CD14-positive monocyte (primary cell): ENCODE results near the gene SH2D4B. TPM values are rescaled to one million over a fixed set of nuclear protein-coding genes. Genes with fewer than 3 reads are reported as not detected.

Experiments
- DNase-seq, 3 donors: peaks; one replicate each; pipeline ENCODE4 v3.0.0-alpha.2; 2011 to 2022
- H2AFZ ChIP-seq: 2 replicates; pipeline ENCODE4 v1.6.0; 2012; ENCODE audit warnings: mild to moderate bottlenecking, low read depth, low read length, inconsistent platforms; ENCODE audit not compliant: insufficient read depth, poor library complexity, severe bottlenecking
- H3K27ac ChIP-seq, 2 donors: 1 replicate in 1 of 2; 2 replicates in 1 of 2; pipeline ENCODE4 v1.5.1; 2012 to 2013; ENCODE audit warnings: low read length in 2 of 2, control low read depth in 1 of 2, inconsistent platforms in 1 of 2, low read depth in 1 of 2, mild to moderate bottlenecking in 1 of 2
- H3K27me3 ChIP-seq, 2 donors: one replicate each; pipeline versions ENCODE4 v1.6.0 to v1.6.1; 2011 to 2013; ENCODE audit warnings: low read length in 2 of 2; ENCODE audit not compliant: control insufficient read depth in 2 of 2, insufficient read depth in 2 of 2
- H3K36me3 ChIP-seq, 2 donors: replicated peaks in 1 of 2; 1 replicate in 1 of 2; 2 replicates in 1 of 2; pipeline versions ENCODE4 v1.5.1 to v1.6.1; 2012 to 2013; ENCODE audit warnings: low read length in 2 of 2, control low read depth in 1 of 2, inconsistent platforms in 1 of 2, mild to moderate bottlenecking in 1 of 2; ENCODE audit not compliant: insufficient read depth in 2 of 2, control insufficient read depth in 1 of 2
- H3K4me1 ChIP-seq, 2 donors: 1 replicate in 1 of 2; 2 replicates in 1 of 2; pipeline versions ENCODE4 v1.5.1 to v1.6.1; 2012 to 2013; ENCODE audit warnings: low read length in 2 of 2, control low read depth in 1 of 2, inconsistent platforms in 1 of 2, mild to moderate bottlenecking in 1 of 2, moderate library complexity in 1 of 2; ENCODE audit not compliant: insufficient read depth in 2 of 2, control insufficient read depth in 1 of 2
- H3K4me2 ChIP-seq: replicated peaks from 2 replicates; pipeline ENCODE3; 2012; ENCODE audit warnings: low read length, moderate library complexity, mild to moderate bottlenecking; ENCODE audit not compliant: poor library complexity, severe bottlenecking; ENCODE audit errors: extremely low read depth
- H3K4me3 ChIP-seq, 3 experiments: fragments of 200-600 bp in 1 of 3; sonication (generic) in 1 of 3; replicated peaks in 1 of 3; 1 replicate in 2 of 3; 2 replicates in 1 of 3; pipeline ENCODE4 v1.5.1; 2011 to 2013; ENCODE audit warnings: low read length in 3 of 3, mild to moderate bottlenecking in 3 of 3, control low read depth in 2 of 3, low read depth in 2 of 3, inconsistent platforms in 1 of 3, moderate library complexity in 1 of 3
- H3K79me2 ChIP-seq: 2 replicates; pipeline ENCODE4 v1.6.0; 2012; ENCODE audit warnings: mild to moderate bottlenecking, control low read depth, inconsistent platforms, low read length, moderate library complexity; ENCODE audit not compliant: insufficient read depth
- H3K9ac ChIP-seq: 2 replicates; pipeline ENCODE4 v1.6.0; 2017; ENCODE audit warnings: low read length, mild to moderate bottlenecking; ENCODE audit not compliant: insufficient read depth, poor library complexity, severe bottlenecking
- H3K9me3 ChIP-seq, 2 donors: replicated peaks in 1 of 2; 1 replicate in 1 of 2; 2 replicates in 1 of 2; pipeline versions ENCODE4 v1.5.1 to v1.6.1; 2012 to 2013; ENCODE audit warnings: low read length in 2 of 2, control low read depth in 1 of 2; ENCODE audit not compliant: control insufficient read depth in 1 of 2, insufficient read depth in 1 of 2
- H4K20me1 ChIP-seq: 2 replicates; pipeline ENCODE4 v1.6.0; 2012; ENCODE audit warnings: mild to moderate bottlenecking, low read length, control low read depth, moderate library complexity; ENCODE audit not compliant: insufficient read depth
- H3K27ac Mint-ChIP-seq, 7 donors: one replicate each; pipeline ENCODE4 v1.8.0; 2020; ENCODE audit warnings: mild to moderate bottlenecking in 7 of 7, mixed read lengths in 7 of 7, moderate library complexity in 6 of 7, inconsistent platforms in 2 of 7
- H3K27me3 Mint-ChIP-seq, 3 donors: one replicate each; pipeline ENCODE4 v1.8.0; 2021 to 2022; ENCODE audit warnings: low read depth in 3 of 3, mild to moderate bottlenecking in 3 of 3, mixed read lengths in 3 of 3, moderate library complexity in 3 of 3, inconsistent platforms in 1 of 3
- H3K36me3 Mint-ChIP-seq, 2 donors: one replicate each; pipeline ENCODE4 v1.8.0; 2020; ENCODE audit warnings: mixed read lengths in 2 of 2, inconsistent platforms in 1 of 2, mild to moderate bottlenecking in 1 of 2
- H3K4me1 Mint-ChIP-seq: one replicate; pipeline ENCODE4 v1.8.0; 2020; ENCODE audit warnings: mild to moderate bottlenecking, mixed read lengths
- H3K4me3 Mint-ChIP-seq, 2 donors: one replicate each; pipeline ENCODE4 v1.8.0; 2020; ENCODE audit warnings: mild to moderate bottlenecking in 2 of 2, mixed read lengths in 2 of 2, moderate library complexity in 1 of 2
- H3K9me3 Mint-ChIP-seq, 7 donors: one replicate each; pipeline ENCODE4 v1.8.0; 2020 to 2022; ENCODE audit warnings: mixed read lengths in 7 of 7, mild to moderate bottlenecking in 6 of 7, moderate library complexity in 6 of 7, inconsistent platforms in 2 of 7
- WGBS: methylation state at CpG from one replicate; pipeline ENCODE4 v1.1.5; 2013; ENCODE audit warnings: missing lambda C conversion rate; ENCODE audit not compliant: insufficient coverage; 5-methylcytosine and 5-hydroxymethylcytosine counted together
- intact Hi-C, 2 donors: fragments of 100-400 bp; cut with micrococcal nuclease; formaldehyde crosslinking; loops; one replicate each; pipeline versions ENCODE4 v1.15.0 to v1.15.1; 2023
- polyA minus RNA-seq: library from RNA; depleted of rRNA, polyadenylated mRNA; stranded (reverse); fragments of >200 nt; gene quantifications from 2 replicates; pipeline ENCODE4 v1.2.3, GENCODE V29; 2012
- polyA plus RNA-seq, 3 donors: library from polyadenylated mRNA; depleted of rRNA in 1 of 3; unstranded in 2 of 3; stranded (reverse) in 1 of 3; fragments of 300-500 nt in 2 of 3; fragments of >200 nt in 1 of 3; fragmentation: Illumina TruSeq in 2 of 3; gene quantifications; 1 replicate in 2 of 3; 2 replicates in 1 of 3; pipeline ENCODE4 v1.2.3, GENCODE V29; 2012 to 2021
- total RNA-seq, 12 experiments: library from RNA in 1 of 12; stranded (reverse) in 1 of 12; fragments of 120-200 nt in 1 of 12; gene quantifications; one replicate each; pipeline ENCODE4 v1.2.4 and lab custom pipeline; 2013 to 2026; ENCODE audit warnings: mixed read lengths in 6 of 12, inconsistent platforms in 1 of 12
- TF ChIP-seq, protein P1 (sequence below): fragments of 200-600 bp; IDR thresholded peaks from one replicate; pipeline ENCODE4 v1.8.0; 2022; ENCODE audit warnings: antibody characterized with exemption, mild to moderate bottlenecking

Gene SH2D4B
- total RNA-seq (2013), result 0.04 TPM
- under 1 TPM in 1 of 3 donors, not detected in 2; 0.01 TPM for polyA plus RNA-seq
- 0.24 and 0.28 TPM in 2 replicates for polyA minus RNA-seq
- 0.06 to 2.0 (median 0.54) reads per million in 11 experiments for total RNA-seq (lab: John Stamatoyannopoulos, UW)

DNA sequence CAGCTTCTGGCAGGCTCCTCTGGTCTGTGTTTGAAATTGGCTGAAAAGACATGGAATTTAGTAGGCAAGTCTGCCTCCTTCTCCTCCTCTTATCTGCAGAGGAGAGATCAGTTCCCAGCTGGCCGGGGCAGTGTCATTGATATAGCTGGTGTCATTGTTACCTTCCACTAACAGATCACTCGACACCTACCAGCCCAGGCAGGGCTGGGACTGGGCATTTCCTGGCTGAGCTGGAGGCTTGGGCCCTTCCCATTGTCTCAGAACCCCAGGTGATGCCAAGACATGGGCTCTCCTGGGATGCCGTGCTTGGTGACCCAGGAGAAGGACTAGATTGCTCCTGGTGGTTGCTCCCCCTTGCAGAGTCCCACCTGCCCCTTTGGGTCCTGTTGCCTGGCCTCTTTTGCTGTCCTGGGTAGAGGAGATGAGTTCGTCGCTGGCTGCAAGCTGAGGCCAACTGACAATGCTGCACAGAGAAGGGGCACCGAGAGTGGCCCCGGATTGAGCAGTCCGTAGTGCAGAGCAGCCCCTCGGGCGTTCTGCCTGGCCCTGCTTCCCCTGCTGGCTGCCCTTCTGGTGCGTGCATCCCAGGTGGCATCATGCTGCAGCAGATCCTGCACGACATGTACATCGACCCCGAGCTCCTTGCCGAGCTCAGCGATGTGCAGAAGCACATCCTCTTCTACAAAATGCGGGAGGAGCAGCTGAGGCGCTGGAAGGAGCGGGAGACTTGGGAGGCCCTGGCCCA is at the start of gene SH2D4B:
Gene SH2D4B (plus strand): TSS at position 167 of the 745 bp plus-strand sequence. CDS start 430 bp downstream, at position 597.
- Mint-ChIP-seq H3K36me3 (no peaks in the 10 kb centered on the region), H3K27me3 (peaks cover 0 to 2% (median 1%) of the 10 kb centered on the region in 3 donors), H3K4me3 (peak within 1 kb of the TSS; percentile 6 to 51), H3K4me1 (peaks cover 20% of the 10 kb centered on the region), H3K27ac (peak within 1 kb of the TSS in 2 of 7 donors; percentile 32 to 91), H3K9me3 (peaks cover 0 to 2% (median 0%) of the 10 kb centered on the region in 7 donors)
- H3K27ac ChIP-seq, result no peak within 1 kb of the TSS
- H4K20me1 ChIP-seq, result no peaks in the 10 kb centered on the region
- intact Hi-C loops, result no loop called here
- no peak within 1 kb of the TSS for H3K9ac ChIP-seq
- H3K9me3 ChIP-seq, result no peaks in the 10 kb centered on the region
- no peak within 1 kb of the TSS for H3K4me2 ChIP-seq
- H3K4me1 ChIP-seq, result peaks cover 5 to 17% of the 10 kb centered on the region in 2 donors
- WGBS, result over 99% methylated on average over 18 of the region's 19 CpGs
- TF ChIP-seq, protein P1, sequence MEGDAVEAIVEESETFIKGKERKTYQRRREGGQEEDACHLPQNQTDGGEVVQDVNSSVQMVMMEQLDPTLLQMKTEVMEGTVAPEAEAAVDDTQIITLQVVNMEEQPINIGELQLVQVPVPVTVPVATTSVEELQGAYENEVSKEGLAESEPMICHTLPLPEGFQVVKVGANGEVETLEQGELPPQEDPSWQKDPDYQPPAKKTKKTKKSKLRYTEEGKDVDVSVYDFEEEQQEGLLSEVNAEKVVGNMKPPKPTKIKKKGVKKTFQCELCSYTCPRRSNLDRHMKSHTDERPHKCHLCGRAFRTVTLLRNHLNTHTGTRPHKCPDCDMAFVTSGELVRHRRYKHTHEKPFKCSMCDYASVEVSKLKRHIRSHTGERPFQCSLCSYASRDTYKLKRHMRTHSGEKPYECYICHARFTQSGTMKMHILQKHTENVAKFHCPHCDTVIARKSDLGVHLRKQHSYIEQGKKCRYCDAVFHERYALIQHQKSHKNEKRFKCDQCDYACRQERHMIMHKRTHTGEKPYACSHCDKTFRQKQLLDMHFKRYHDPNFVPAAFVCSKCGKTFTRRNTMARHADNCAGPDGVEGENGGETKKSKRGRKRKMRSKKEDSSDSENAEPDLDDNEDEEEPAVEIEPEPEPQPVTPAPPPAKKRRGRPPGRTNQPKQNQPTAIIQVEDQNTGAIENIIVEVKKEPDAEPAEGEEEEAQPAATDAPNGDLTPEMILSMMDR, result no peak
- no peaks in the 10 kb centered on the region for H3K79me2 ChIP-seq
- H3K36me3 ChIP-seq, result no peaks in the 10 kb centered on the region
- H2AFZ ChIP-seq, result peak within 1 kb of the TSS; percentile 43
- peak in 1 of 3 donors; percentile 5 for DNase-seq
- H3K4me3 ChIP-seq, result no peak within 1 kb of the TSS
- H3K27me3 ChIP-seq, result no peaks in the 10 kb centered on the region

DNA sequence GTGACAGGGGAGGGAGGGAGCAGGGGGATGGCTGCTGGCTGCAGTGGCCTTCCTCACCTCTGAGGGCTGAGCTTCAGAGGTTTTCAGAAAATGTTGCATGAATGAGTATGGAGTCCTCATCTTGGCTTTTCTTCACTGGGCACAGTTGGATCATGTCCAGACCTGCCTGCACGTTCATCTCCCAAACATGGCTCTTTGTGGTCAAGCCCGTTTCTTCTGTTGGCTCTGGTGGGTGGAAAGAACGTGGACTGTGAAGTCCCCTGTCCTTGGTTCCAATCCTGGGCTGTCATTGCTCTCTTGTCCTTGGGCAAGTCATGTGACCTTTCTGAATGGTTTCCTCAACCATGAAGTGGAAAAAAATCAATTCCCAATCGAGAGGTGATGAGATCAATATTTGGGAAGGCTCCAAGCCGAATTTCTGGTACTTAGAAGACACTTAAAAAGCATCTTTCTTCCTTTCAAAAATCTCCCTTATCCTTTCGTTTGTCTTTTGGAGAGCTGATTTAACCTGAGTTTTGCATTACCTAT is 49.1 kb upstream of the SH2D4B start:
- TF ChIP-seq, protein P1, result no peak
- Mint-ChIP-seq H3K27ac (peak overlapping the region; percentile 91 to 98 (median 95)), H3K4me1 (peaks cover 98% of the 10 kb centered on the region), H3K9me3 (peaks cover 0 to 12% (median 0%) of the 10 kb centered on the region in 7 donors), H3K4me3 (peak overlapping the region in 1 of 2 donors; percentile 80), H3K36me3 (peaks cover 52 to 53% of the 10 kb centered on the region in 2 donors), H3K27me3 (peaks cover 0 to 5% (median 0%) of the 10 kb centered on the region in 3 donors)
- Histone ChIP-seq H3K9me3 (no peaks in the 10 kb centered on the region), H3K27ac (peak overlapping the region; percentile 84 to 90), H3K36me3 (peaks cover 18 to 25% of the 10 kb centered on the region in 2 donors), H3K4me2 (peak overlapping the region; percentile 73), H3K4me1 (peaks cover 100% of the 10 kb centered on the region in 2 donors), H2AFZ (no peak overlapping the region), H3K4me3 (peak overlapping the region in 1 of 3 experiments; percentile 66), H4K20me1 (peaks cover 84% of the 10 kb centered on the region), H3K27me3 (no peaks in the 10 kb centered on the region), H3K79me2 (peaks cover 100% of the 10 kb centered on the region), H3K9ac (peak overlapping the region; percentile 48)
- intact Hi-C loops, result no loop called here
- 0% methylated on average over 1 of the region's 6 CpGs for WGBS
- DNase-seq, result no peak
